K562 (cell line): ENCODE results near the gene ZMYM4. TPM values are rescaled to one million over a fixed set of nuclear protein-coding genes. Genes with fewer than 3 reads are reported as not detected.

Experiments
- CSDE1 ChIP-seq, 2 experiments: fragments of 450-650 bp; IDR thresholded peaks; 2 replicates each; pipeline ENCODE4 v1.6.1; 2016; ENCODE audit warnings: mild to moderate bottlenecking in 1 of 2
- HNRNPH1 ChIP-seq: fragments of 200-400 bp; formaldehyde crosslinking; optimal IDR thresholded peaks from 2 replicates; pipeline ENCODE3; 2017; ENCODE audit warnings: low read depth, mild to moderate bottlenecking, low read length, moderate library complexity
- ILF3 ChIP-seq: fragments of 450-650 bp; IDR thresholded peaks from 2 replicates; pipeline ENCODE4 v1.6.1; 2018; ENCODE audit warnings: antibody characterized with exemption, mild to moderate bottlenecking, moderate library complexity, borderline replicate concordance
- KHSRP ChIP-seq: fragments of 450-650 bp; IDR thresholded peaks from 2 replicates; pipeline ENCODE4 v1.6.1; 2017
- MTA1 ChIP-seq: fragments of 450-650 bp; IDR thresholded peaks from 2 replicates; pipeline ENCODE4 v1.6.1; 2017; ENCODE audit warnings: borderline replicate concordance
- RAD21 ChIP-seq, 2 experiments: fragments of 250-450 bp in 1 of 2; fragments of 450-650 bp in 1 of 2; sonication (Bioruptor Pico) in 1 of 2; formaldehyde crosslinking in 1 of 2; IDR thresholded peaks in 1 of 2; conservative IDR thresholded peaks in 1 of 2; 2 replicates each; pipeline versions ENCODE4 v1.4.0 to v1.8.0; 2020 to 2022; ENCODE audit warnings: mild to moderate bottlenecking in 2 of 2, moderate library complexity in 1 of 2
- SAP30 ChIP-seq: fragments of 200-600 bp; sonication (generic); IDR thresholded peaks from 2 replicates; pipeline ENCODE4 v1.6.1; 2012; ENCODE audit warnings: borderline replicate concordance, low read depth, mild to moderate bottlenecking, moderate library complexity, low read length, control low read depth, inconsistent platforms; ENCODE audit not compliant: insufficient read depth, poor library complexity, severe bottlenecking
- SMARCB1 ChIP-seq: IDR thresholded peaks from 2 replicates; pipeline ENCODE4 v1.6.1; 2011; ENCODE audit warnings: improper control_type of control experiment, low read depth; ENCODE audit not compliant: insufficient read length
- U2AF1 ChIP-seq: fragments of 200-400 bp; formaldehyde crosslinking; optimal IDR thresholded peaks from 2 replicates; pipeline ENCODE3; 2017; ENCODE audit warnings: mild to moderate bottlenecking, low read depth, low read length, moderate library complexity
- XRCC5 ChIP-seq: fragments of 200-400 bp; formaldehyde crosslinking; IDR thresholded peaks from 2 replicates; pipeline ENCODE4 v1.6.1; 2017; ENCODE audit warnings: low read depth, mild to moderate bottlenecking, low read length
- ZNF41 ChIP-seq: fragments of 250-450 bp; sonication (Bioruptor Pico); conservative IDR thresholded peaks from 2 replicates; pipeline ENCODE4 v1.4.0; 2020; ENCODE audit warnings: mild to moderate bottlenecking
- ZZZ3 ChIP-seq: fragments of 450-650 bp; IDR thresholded peaks from 2 replicates; pipeline ENCODE4 v1.6.1; 2016; ENCODE audit warnings: antibody characterized with exemption, mild to moderate bottlenecking, moderate library complexity
- polyA plus RNA-seq, 8 experiments: library from polyadenylated mRNA; depleted of rRNA in 4 of 8; stranded (reverse) in 5 of 8; unstranded in 3 of 8; fragments of >200 nt; fragmentation: Nextera tagmentation in 2 of 8; fragmentation: Illumina TruSeq in 1 of 8; extraction: Ambion mirVana in 2 of 8; extraction: Trizol in 1 of 8; gene quantifications; 2 replicates each; pipeline versions ENCODE4 v1.2.1 to v1.2.3, GENCODE V29; 2011 to 2014; ENCODE audit warnings: inconsistent platforms in 1 of 8, missing spikeins in 1 of 8
- total RNA-seq, 7 experiments: library from RNA; depleted of rRNA in 6 of 7; stranded (reverse); fragments of >200 nt in 6 of 7; fragmentation: Illumina TruSeq in 2 of 7; extraction: Trizol in 2 of 7; gene quantifications; 2 replicates each; pipeline versions ENCODE4 v1.2.1 to v1.2.3, GENCODE V29; 2011 to 2021; ENCODE audit warnings: low replicate concordance in 1 of 7
- TF ChIP-seq, protein P1 (sequence below), 2 experiments: fragments of 450-650 bp in 1 of 2; sonication (generic) in 1 of 2; formaldehyde crosslinking in 1 of 2; IDR thresholded peaks; 2 replicates each; pipeline versions ENCODE4 v1.7.1 to v1.9.0; 2016 to 2022; ENCODE audit warnings: inconsistent platforms in 1 of 2, mild to moderate bottlenecking in 1 of 2, missing genetic modification reagents in 1 of 2
- TF ChIP-seq, protein P2 (sequence below): fragments of 450-650 bp; formaldehyde crosslinking; IDR thresholded peaks from 2 replicates; pipeline ENCODE4 v1.4.0; 2020; ENCODE audit warnings: mild to moderate bottlenecking, moderate library complexity

The ZMYM4 gene
- total and polyA plus RNA-seq, 9 of the 15 experiments (the other 6 are each of a cell fraction or from before 2014, with no cell fraction given), result 15.2 to 77.2 (median 63.3) TPM

DNA sequence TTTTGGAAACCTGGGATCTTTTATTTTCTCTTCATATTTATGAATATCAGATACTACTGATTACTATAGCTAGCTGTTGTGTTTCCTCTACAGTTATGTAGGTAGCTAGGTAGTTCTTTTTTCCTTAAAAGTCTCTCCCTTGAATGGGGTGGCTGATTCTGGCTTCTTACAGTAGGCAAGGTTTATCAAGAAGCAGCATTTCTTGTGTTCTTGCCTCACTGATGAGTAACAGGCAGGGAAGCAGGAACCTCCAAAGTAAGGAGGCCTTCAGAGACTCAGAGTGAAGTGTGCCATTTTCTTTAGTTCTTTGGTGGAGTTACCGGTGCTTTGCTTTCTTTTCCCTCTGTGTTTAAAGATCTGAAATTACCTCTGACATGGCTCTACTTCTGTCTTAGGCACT is 56.0 kb downstream of the ZMYM4 start (continued):
- TF ChIP-seq, protein P1, sequence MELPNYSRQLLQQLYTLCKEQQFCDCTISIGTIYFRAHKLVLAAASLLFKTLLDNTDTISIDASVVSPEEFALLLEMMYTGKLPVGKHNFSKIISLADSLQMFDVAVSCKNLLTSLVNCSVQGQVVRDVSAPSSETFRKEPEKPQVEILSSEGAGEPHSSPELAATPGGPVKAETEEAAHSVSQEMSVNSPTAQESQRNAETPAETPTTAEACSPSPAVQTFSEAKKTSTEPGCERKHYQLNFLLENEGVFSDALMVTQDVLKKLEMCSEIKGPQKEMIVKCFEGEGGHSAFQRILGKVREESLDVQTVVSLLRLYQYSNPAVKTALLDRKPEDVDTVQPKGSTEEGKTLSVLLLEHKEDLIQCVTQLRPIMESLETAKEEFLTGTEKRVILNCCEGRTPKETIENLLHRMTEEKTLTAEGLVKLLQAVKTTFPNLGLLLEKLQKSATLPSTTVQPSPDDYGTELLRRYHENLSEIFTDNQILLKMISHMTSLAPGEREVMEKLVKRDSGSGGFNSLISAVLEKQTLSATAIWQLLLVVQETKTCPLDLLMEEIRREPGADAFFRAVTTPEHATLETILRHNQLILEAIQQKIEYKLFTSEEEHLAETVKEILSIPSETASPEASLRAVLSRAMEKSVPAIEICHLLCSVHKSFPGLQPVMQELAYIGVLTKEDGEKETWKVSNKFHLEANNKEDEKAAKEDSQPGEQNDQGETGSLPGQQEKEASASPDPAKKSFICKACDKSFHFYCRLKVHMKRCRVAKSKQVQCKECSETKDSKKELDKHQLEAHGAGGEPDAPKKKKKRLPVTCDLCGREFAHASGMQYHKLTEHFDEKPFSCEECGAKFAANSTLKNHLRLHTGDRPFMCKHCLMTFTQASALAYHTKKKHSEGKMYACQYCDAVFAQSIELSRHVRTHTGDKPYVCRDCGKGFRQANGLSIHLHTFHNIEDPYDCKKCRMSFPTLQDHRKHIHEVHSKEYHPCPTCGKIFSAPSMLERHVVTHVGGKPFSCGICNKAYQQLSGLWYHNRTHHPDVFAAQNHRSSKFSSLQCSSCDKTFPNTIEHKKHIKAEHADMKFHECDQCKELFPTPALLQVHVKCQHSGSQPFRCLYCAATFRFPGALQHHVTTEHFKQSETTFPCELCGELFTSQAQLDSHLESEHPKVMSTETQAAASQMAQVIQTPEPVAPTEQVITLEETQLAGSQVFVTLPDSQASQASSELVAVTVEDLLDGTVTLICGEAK (IDR thresholded peaks at IDR 0.05), result no peak
- TF ChIP-seq, protein P1 (CRISPR knock-in tag; IDR thresholded peaks at IDR 0.05), result no peak
- TF ChIP-seq RAD21 (CRISPR knock-in tag; conservative IDR thresholded peaks at IDR 0.05 in 1 of 2, IDR thresholded peaks at IDR 0.05 in 1 of 2) (no peak), ZZZ3 (no peak), HNRNPH1 (no peak), XRCC5 (no peak), SMARCB1 (no peak), KHSRP (no peak), SAP30 (no peak), MTA1 (no peak), ZNF41 (CRISPR knock-in tag) (no peak), U2AF1 (no peak), ILF3 (no peak), CSDE1 (IDR thresholded peaks at IDR 0.05) (no peak)
- TF ChIP-seq, protein P2, sequence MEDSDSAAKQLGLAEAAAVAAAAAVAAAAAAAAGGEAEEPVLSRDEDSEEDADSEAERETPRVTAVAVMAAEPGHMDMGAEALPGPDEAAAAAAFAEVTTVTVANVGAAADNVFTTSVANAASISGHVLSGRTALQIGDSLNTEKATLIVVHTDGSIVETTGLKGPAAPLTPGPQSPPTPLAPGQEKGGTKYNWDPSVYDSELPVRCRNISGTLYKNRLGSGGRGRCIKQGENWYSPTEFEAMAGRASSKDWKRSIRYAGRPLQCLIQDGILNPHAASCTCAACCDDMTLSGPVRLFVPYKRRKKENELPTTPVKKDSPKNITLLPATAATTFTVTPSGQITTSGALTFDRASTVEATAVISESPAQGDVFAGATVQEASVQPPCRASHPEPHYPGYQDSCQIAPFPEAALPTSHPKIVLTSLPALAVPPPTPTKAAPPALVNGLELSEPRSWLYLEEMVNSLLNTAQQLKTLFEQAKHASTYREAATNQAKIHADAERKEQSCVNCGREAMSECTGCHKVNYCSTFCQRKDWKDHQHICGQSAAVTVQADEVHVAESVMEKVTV (CRISPR knock-in tag), result no peak
